SK-N-MC (cell line): ENCODE measurements around the gene CACNA1C.

ENCODE experiments used
- DNase-seq: peaks from one replicate; pipeline ENCODE4 v3.0.0-alpha.2; 2011; ENCODE audit warnings: low read depth, low spot score
- H3K27ac ChIP-seq: fragments of 200-600 bp; sonication (generic); 2 replicates; pipeline ENCODE4 v1.5.1; 2016; ENCODE audit warnings: mixed run types
- H3K36me3 ChIP-seq: fragments of 200-600 bp; sonication (generic); 2 replicates; pipeline ENCODE4 v1.6.1; 2017; ENCODE audit warnings: antibody characterized with exemption, low read length, mixed read lengths; ENCODE audit not compliant: insufficient read depth
- H3K4me3 ChIP-seq: fragments of 200-600 bp; sonication (generic); 2 replicates; pipeline ENCODE4 v1.5.1; 2016
- H3K9ac ChIP-seq: fragments of 200-600 bp; sonication (generic); 2 replicates; pipeline ENCODE4 v1.8.0; 2017; ENCODE audit warnings: mixed run types, mixed read lengths; ENCODE audit not compliant: insufficient read length
- H3K9me3 ChIP-seq: fragments of 200-600 bp; sonication (generic); 2 replicates; pipeline ENCODE4 v1.6.1; 2017; ENCODE audit warnings: low read depth, mild to moderate bottlenecking, antibody characterized with exemption, low read length, moderate library complexity, mixed read lengths
- EZH2 ChIP-seq: fragments of 200-600 bp; sonication (generic); IDR thresholded peaks from one replicate; pipeline ENCODE4 v1.6.1; 2017; ENCODE audit warnings: antibody characterized with exemption
- FOXP2 ChIP-seq: optimal IDR thresholded peaks from 2 replicates; pipeline ENCODE3; 2011; ENCODE audit warnings: mild to moderate bottlenecking, moderate library complexity; ENCODE audit not compliant: insufficient read depth; ENCODE audit errors: extremely low read length, control extremely low read depth
- POLR2AphosphoS5 ChIP-seq: IDR thresholded peaks from 2 replicates; pipeline ENCODE4 v1.6.1; 2012; ENCODE audit warnings: mild to moderate bottlenecking, low read depth, low read length, borderline replicate concordance

The CACNA1C gene

GRCh38 chr12:2049604-2050540 lies 2.9 kb upstream of the CACNA1C start:
- no peak overlapping the region for H3K9ac ChIP-seq
- TF ChIP-seq FOXP2 (no peak), EZH2 (no peak), POLR2AphosphoS5 (no peak)
- no peaks in the 10 kb centered on the region for H3K9me3 ChIP-seq
- no peak overlapping the region for H3K4me3 ChIP-seq
- no peak overlapping the region for H3K27ac ChIP-seq
- H3K36me3 ChIP-seq = no peaks in the 10 kb centered on the region
- DNase-seq = no peak

GRCh38 chr12:2051700-2052621 lies 826 bp upstream of the CACNA1C start:
- Histone ChIP-seq H3K9me3 (no peaks in the 10 kb centered on the region), H3K27ac (no peak overlapping the region), H3K4me3 (peak overlapping the region; percentile 67), H3K36me3 (no peaks in the 10 kb centered on the region), H3K9ac (no peak overlapping the region)
- TF ChIP-seq POLR2AphosphoS5 (no peak), EZH2 (no peak), FOXP2 (no peak)
- DNase-seq = no peak

- DNase-seq = no peak
- H3K9ac ChIP-seq = no peak overlapping the region
- no peaks in the 10 kb centered on the region for H3K36me3 ChIP-seq
- peak overlapping the region; percentile 76 for H3K4me3 ChIP-seq
- no peaks in the 10 kb centered on the region for H3K9me3 ChIP-seq
- no peak overlapping the region for H3K27ac ChIP-seq
- no peak for TF ChIP-seq FOXP2
- no peak for TF ChIP-seq POLR2AphosphoS5
- no peak for TF ChIP-seq EZH2
These were observed 904 bp downstream of the CACNA1C start for GRCh38 chr12:2053691-2054090.

- Histone ChIP-seq H3K9ac (no peak overlapping the region), H3K36me3 (no peaks in the 10 kb centered on the region), H3K9me3 (no peaks in the 10 kb centered on the region), H3K4me3 (peak overlapping the region; percentile 71), H3K27ac (no peak overlapping the region)
- DNase-seq = no peak
- TF ChIP-seq EZH2 = no peak
- no peak for TF ChIP-seq FOXP2
- TF ChIP-seq POLR2AphosphoS5 = no peak
These were observed 1.6 kb downstream of the CACNA1C start for GRCh38 chr12:2054091-2055018.

GRCh38 chr12:2057041-2057794 lies 4.4 kb downstream of the CACNA1C start:
- Histone ChIP-seq H3K27ac (no peak overlapping the region), H3K36me3 (no peaks in the 10 kb centered on the region), H3K9ac (no peak overlapping the region), H3K9me3 (no peaks in the 10 kb centered on the region), H3K4me3 (no peak overlapping the region)
- DNase-seq = no peak
- TF ChIP-seq FOXP2 (no peak), POLR2AphosphoS5 (no peak), EZH2 (no peak)

- Histone ChIP-seq H3K4me3 (no peak overlapping the region), H3K9ac (no peak overlapping the region), H3K27ac (no peak overlapping the region), H3K36me3 (no peaks in the 10 kb centered on the region), H3K9me3 (no peaks in the 10 kb centered on the region)
- TF ChIP-seq POLR2AphosphoS5 (no peak), EZH2 (no peak), FOXP2 (no peak)
- DNase-seq = no peak
These were observed 5.1 kb downstream of the CACNA1C start for GRCh38 chr12:2057795-2058408.

GRCh38 chr12:2058837-2059236 lies 6.0 kb downstream of the CACNA1C start:
- no peak for DNase-seq
- Histone ChIP-seq H3K9me3 (no peaks in the 10 kb centered on the region), H3K4me3 (no peak overlapping the region), H3K36me3 (no peaks in the 10 kb centered on the region), H3K9ac (no peak overlapping the region), H3K27ac (no peak overlapping the region)
- TF ChIP-seq POLR2AphosphoS5 (no peak), EZH2 (no peak), FOXP2 (no peak)
